A549 (cell line): ENCODE measurements around the gene LRRC4. TPM values are rescaled to one million over a fixed set of nuclear protein-coding genes. Genes with fewer than 3 reads are reported as not detected.

Source experiments
- ATAC-seq, 2 experiments: fragments of 200-7000 bp in 1 of 2; fragments of >200 bp in 1 of 2; cut with Nextera tagmentation in 1 of 2; cut with Tn5 transposase in 1 of 2; 3 replicates each; pipeline versions ENCODE4 v1.8.0 to v1.9.1; 2018 to 2020; ENCODE audit warnings: mild to moderate bottlenecking in 1 of 2, moderate library complexity in 1 of 2
- CTCF ChIA-PET: fragments of 300-600 bp; sonication (Branson Sonifier 250); formaldehyde crosslinking; extraction: SDS; loops from one replicate; lab custom pipeline; 2021; ENCODE audit warnings: antibody characterized with exemption, inconsistent platforms; lab: Yijun Ruan, JAX
- POLR2A ChIA-PET: fragments of 350-600 bp; formaldehyde crosslinking; extraction: SDS; loops from one replicate; lab custom pipeline; 2021; ENCODE audit warnings: antibody characterized with exemption, inconsistent platforms; lab: Yijun Ruan, JAX
- DNase-seq, 2 experiments: peaks; one replicate each; pipeline versions ENCODE4 v3.0.0 to v3.0.0-alpha.2; 2011 to 2016; ENCODE audit warnings: low read depth in 1 of 2, low spot score in 1 of 2
- FAIRE-seq: peaks from 2 replicates; lab custom pipeline; 2011; peaks lifted over from hg19 to GRCh38; lab: Jason Lieb, UNC
- H3K27ac ChIP-seq, 2 experiments: fragments of >200 bp; sonication (Bioruptor Twin); formaldehyde crosslinking; 3 replicates each; pipeline ENCODE4 v1.5.1; 2016 to 2017
- H3K4me1 ChIP-seq: fragments of >200 bp; sonication (Bioruptor Twin); formaldehyde crosslinking; 3 replicates; pipeline ENCODE4 v1.6.1; 2016
- H3K4me2 ChIP-seq: fragments of >200 bp; sonication (Bioruptor Twin); formaldehyde crosslinking; 3 replicates; pipeline ENCODE4 v1.6.1; 2016
- H3K4me3 ChIP-seq: fragments of >200 bp; sonication (Bioruptor Twin); formaldehyde crosslinking; 3 replicates; pipeline ENCODE4 v1.5.1; 2016
- H3K9me3 ChIP-seq: fragments of >200 bp; sonication (Bioruptor Twin); formaldehyde crosslinking; 3 replicates; pipeline ENCODE4 v1.6.1; 2016
- CBX2 ChIP-seq: fragments of 200-600 bp; sonication (generic); IDR thresholded peaks from 2 replicates; pipeline ENCODE4 v1.6.1; 2016; ENCODE audit warnings: low read depth, mild to moderate bottlenecking, borderline replicate concordance
- CBX8 ChIP-seq: fragments of 200-600 bp; sonication (generic); IDR thresholded peaks from 2 replicates; pipeline ENCODE4 v1.6.1; 2016
- CEBPB ChIP-seq, 2 experiments: fragments of >200 bp in 1 of 2; sonication (Bioruptor Twin) in 1 of 2; formaldehyde crosslinking in 1 of 2; IDR thresholded peaks; 2 replicates each; pipeline ENCODE4 v1.6.1; 2012 to 2016
- EHF ChIP-seq: fragments of 250-450 bp; sonication (Bioruptor Pico); IDR thresholded peaks from 2 replicates; pipeline ENCODE4 v1.5.0; 2020; ENCODE audit warnings: mild to moderate bottlenecking
- EP300 ChIP-seq, 2 experiments: fragments of >200 bp; sonication (Bioruptor Twin); formaldehyde crosslinking; IDR thresholded peaks; 2 replicates in 1 of 2; 3 replicates in 1 of 2; pipeline ENCODE4 v1.6.1; 2016 to 2017
- FOXS1 ChIP-seq: fragments of 250-450 bp; sonication (Bioruptor Pico); IDR thresholded peaks from 2 replicates; pipeline ENCODE4 v1.5.0; 2020; ENCODE audit warnings: mild to moderate bottlenecking, moderate library complexity
- GATA3 ChIP-seq: IDR thresholded peaks from 2 replicates; pipeline ENCODE4 v1.6.1; 2012; ENCODE audit warnings: borderline replicate concordance
- HDAC2 ChIP-seq: fragments of 200-600 bp; sonication (generic); IDR thresholded peaks from 2 replicates; pipeline ENCODE4 v1.6.1; 2016
- HOXB13 ChIP-seq: fragments of 250-450 bp; sonication (Bioruptor Pico); IDR thresholded peaks from 2 replicates; pipeline ENCODE4 v1.5.0; 2020; ENCODE audit warnings: low read depth, mild to moderate bottlenecking, moderate library complexity
- KDM5A ChIP-seq: fragments of 200-600 bp; sonication (generic); IDR thresholded peaks from 2 replicates; pipeline ENCODE4 v1.6.1; 2016; ENCODE audit warnings: antibody characterized with exemption, mild to moderate bottlenecking
- MAFK ChIP-seq: fragments of 450-650 bp; IDR thresholded peaks from 2 replicates; pipeline ENCODE4 v1.6.1; 2014; ENCODE audit not compliant: partially characterized antibody
- MYC ChIP-seq: IDR thresholded peaks from 2 replicates; pipeline ENCODE4 v1.6.1; 2012; ENCODE audit warnings: mild to moderate bottlenecking, inconsistent platforms, low read length, improper control_type of control experiment, borderline replicate concordance
- NFE2L2 ChIP-seq: fragments of 150-350 bp; conservative IDR thresholded peaks from 2 replicates; pipeline ENCODE4 v1.6.1; 2014; ENCODE audit warnings: low read length
- POLR2AphosphoS2 ChIP-seq: conservative IDR thresholded peaks from 2 replicates; pipeline ENCODE4 v1.6.1; 2012; ENCODE audit warnings: low read length, improper control_type of control experiment, inconsistent platforms
- RAD21 ChIP-seq, 2 experiments: fragments of >200 bp in 1 of 2; sonication (Bioruptor Twin) in 1 of 2; formaldehyde crosslinking in 1 of 2; IDR thresholded peaks in 1 of 2; conservative IDR thresholded peaks in 1 of 2; 2 replicates in 1 of 2; 3 replicates in 1 of 2; pipeline ENCODE4 v1.6.1; 2012 to 2018; ENCODE audit warnings: inconsistent platforms in 1 of 2
- RNF2 ChIP-seq: fragments of 200-600 bp; sonication (generic); IDR thresholded peaks from 2 replicates; pipeline ENCODE4 v1.6.1; 2016; ENCODE audit warnings: low read depth, mild to moderate bottlenecking, antibody characterized with exemption, moderate library complexity, borderline replicate concordance
- SMC3 ChIP-seq: fragments of >200 bp; sonication (Bioruptor Twin); formaldehyde crosslinking; IDR thresholded peaks from 3 replicates; pipeline ENCODE4 v1.6.1; 2018; ENCODE audit warnings: inconsistent platforms
- SREBF2 ChIP-seq: fragments of 450-650 bp; IDR thresholded peaks from 2 replicates; pipeline ENCODE4 v1.6.1; 2014; ENCODE audit warnings: mild to moderate bottlenecking, moderate library complexity
- TP53 ChIP-seq: fragments of 250-450 bp; sonication (Bioruptor Pico); IDR thresholded peaks from 2 replicates; pipeline ENCODE4 v1.5.0; 2021; ENCODE audit warnings: mild to moderate bottlenecking, moderate library complexity
- WGBS: methylation state at CpG from one replicate; pipeline ENCODE4 v1.1.6; 2017; ENCODE audit errors: missing lambda C conversion rate; 5-methylcytosine and 5-hydroxymethylcytosine counted together
- polyA plus RNA-seq, 4 experiments: library from polyadenylated mRNA; depleted of rRNA in 3 of 4; stranded (reverse); fragments of >200 nt; fragmentation: RNase III in 1 of 4; extraction: RNeasy Plus Mini Kit Qiagen cat#74134 plus additional on column Dnase treatment in 1 of 4; gene quantifications; 2 replicates in 3 of 4; 3 replicates in 1 of 4; pipeline ENCODE4 v1.2.3, GENCODE V29; 2011 to 2017
- TF ChIP-seq, protein P1 (sequence below): IDR thresholded peaks from 2 replicates; pipeline ENCODE4 v1.6.1; 2012
- TF ChIP-seq, protein P2 (sequence below): fragments of >200 bp; sonication (Bioruptor Twin); formaldehyde crosslinking; IDR thresholded peaks from 3 replicates; pipeline ENCODE4 v1.6.1; 2016

LRRC4 gene
- polyA plus RNA-seq, 2 of the 4 experiments (the other 2 are of a cell fraction), result not detected

DNA sequence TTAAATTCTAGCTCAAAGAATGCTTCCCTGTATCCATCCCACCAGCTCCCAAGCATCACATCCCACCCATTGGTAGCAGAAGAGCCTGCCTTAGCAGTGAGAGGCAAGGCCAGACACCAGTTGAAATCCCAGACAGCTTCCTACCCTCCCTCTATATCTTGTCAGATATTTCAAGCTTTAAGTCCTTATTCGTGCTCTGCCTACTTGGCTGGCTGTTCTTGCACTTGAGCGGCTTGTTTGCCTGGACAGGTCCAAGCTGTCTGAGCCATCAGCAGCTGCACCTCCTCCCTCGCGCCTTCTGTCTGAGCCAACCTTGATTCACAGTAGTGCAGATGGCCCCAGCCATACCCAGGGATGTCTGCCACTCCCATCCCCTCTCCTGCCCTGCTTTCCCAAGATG lies 16.4 kb downstream of the LRRC4 start:
- no peak for ATAC-seq
- no peak for FAIRE-seq
- WGBS, result 94% methylated on average over 4 of the region's 4 CpGs
- TF ChIP-seq, protein P1, sequence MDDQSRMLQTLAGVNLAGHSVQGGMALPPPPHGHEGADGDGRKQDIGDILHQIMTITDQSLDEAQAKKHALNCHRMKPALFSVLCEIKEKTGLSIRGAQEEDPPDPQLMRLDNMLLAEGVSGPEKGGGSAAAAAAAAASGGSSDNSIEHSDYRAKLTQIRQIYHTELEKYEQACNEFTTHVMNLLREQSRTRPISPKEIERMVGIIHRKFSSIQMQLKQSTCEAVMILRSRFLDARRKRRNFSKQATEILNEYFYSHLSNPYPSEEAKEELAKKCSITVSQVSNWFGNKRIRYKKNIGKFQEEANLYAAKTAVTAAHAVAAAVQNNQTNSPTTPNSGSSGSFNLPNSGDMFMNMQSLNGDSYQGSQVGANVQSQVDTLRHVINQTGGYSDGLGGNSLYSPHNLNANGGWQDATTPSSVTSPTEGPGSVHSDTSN, result no peak
- TF ChIP-seq KDM5A (no peak), HDAC2 (no peak), MYC (no peak), NFE2L2 (no peak), TP53 (CRISPR knock-in tag) (no peak), RNF2 (no peak), GATA3 (no peak), CBX2 (no peak), EHF (CRISPR knock-in tag) (no peak)
- TF ChIP-seq, protein P2, sequence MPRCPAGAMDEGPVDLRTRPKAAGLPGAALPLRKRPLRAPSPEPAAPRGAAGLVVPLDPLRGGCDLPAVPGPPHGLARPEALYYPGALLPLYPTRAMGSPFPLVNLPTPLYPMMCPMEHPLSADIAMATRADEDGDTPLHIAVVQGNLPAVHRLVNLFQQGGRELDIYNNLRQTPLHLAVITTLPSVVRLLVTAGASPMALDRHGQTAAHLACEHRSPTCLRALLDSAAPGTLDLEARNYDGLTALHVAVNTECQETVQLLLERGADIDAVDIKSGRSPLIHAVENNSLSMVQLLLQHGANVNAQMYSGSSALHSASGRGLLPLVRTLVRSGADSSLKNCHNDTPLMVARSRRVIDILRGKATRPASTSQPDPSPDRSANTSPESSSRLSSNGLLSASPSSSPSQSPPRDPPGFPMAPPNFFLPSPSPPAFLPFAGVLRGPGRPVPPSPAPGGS, result no peak
- no peak overlapping the region for H3K27ac ChIP-seq
- DNase-seq, result no peak
- peaks cover 6% of the 10 kb centered on the region; the same call in 1 of the 3 replicates for H3K4me1 ChIP-seq
- POLR2A ChIA-PET, result no interaction called here
- no peaks in the 10 kb centered on the region for H3K9me3 ChIP-seq
- H3K4me3 ChIP-seq, result no peak overlapping the region
- H3K4me2 ChIP-seq, result no peak overlapping the region
- CTCF ChIA-PET, result interaction anchor here (1.0 kb wide), 1 partner anchor 307 kb away, joined by 3 read pairs; no protein-coding TSS in a partner anchor

DNA sequence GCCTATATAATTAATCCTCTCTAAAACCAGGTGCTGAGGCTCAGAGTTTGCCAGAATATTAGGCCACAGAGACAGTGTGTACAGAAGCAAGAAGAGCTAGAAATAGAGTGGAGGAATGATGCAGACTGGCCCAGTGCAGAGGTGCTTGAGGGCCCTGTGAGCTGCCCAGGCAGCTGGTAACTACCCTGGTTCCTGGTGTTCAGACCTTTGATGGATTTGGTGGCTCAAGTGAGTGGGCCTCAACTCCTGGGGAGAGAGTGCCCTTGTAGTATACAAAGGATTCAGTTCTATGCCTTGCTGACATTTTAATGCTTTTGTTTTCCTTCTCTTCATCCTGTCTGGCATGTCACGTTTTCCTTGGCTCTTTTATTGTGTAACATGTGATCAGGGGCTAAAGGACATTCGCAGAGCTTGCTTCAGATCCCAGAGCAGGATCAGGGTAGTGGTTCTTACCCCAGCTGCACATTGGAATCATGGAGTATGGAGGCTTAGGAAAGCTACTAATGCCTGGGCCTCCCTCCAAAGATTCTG lies 20.0 kb downstream of the LRRC4 start:
- Histone ChIP-seq H3K4me1 (no peaks in the 10 kb centered on the region), H3K27ac (no peak overlapping the region), H3K4me2 (no peak overlapping the region), H3K9me3 (no peaks in the 10 kb centered on the region), H3K4me3 (no peak overlapping the region)
- ChIA-PET CTCF (interaction anchor here (0.8 kb wide), 1 partner anchor 302 kb away, joined by 3 read pairs; no protein-coding TSS in a partner anchor), POLR2A (no interaction called here)
- FAIRE-seq (no peak), DNase-seq (no peak), ATAC-seq (no peak)
- TF ChIP-seq MAFK (no peak), SMC3 (no peak), EP300 (IDR thresholded peaks at IDR 0.05) (no peak), CBX8 (no peak), CEBPB (IDR thresholded peaks at IDR 0.05) (no peak), POLR2AphosphoS2 (no peak), HOXB13 (CRISPR knock-in tag) (no peak), FOXS1 (no peak), RAD21 (conservative IDR thresholded peaks at IDR 0.05 in 1 of 2, IDR thresholded peaks at IDR 0.05 in 1 of 2) (no peak), SREBF2 (no peak), EHF (CRISPR knock-in tag) (no peak), TP53 (CRISPR knock-in tag) (no peak)
- 82% methylated on average over 2 of the region's 2 CpGs for WGBS

DNA sequence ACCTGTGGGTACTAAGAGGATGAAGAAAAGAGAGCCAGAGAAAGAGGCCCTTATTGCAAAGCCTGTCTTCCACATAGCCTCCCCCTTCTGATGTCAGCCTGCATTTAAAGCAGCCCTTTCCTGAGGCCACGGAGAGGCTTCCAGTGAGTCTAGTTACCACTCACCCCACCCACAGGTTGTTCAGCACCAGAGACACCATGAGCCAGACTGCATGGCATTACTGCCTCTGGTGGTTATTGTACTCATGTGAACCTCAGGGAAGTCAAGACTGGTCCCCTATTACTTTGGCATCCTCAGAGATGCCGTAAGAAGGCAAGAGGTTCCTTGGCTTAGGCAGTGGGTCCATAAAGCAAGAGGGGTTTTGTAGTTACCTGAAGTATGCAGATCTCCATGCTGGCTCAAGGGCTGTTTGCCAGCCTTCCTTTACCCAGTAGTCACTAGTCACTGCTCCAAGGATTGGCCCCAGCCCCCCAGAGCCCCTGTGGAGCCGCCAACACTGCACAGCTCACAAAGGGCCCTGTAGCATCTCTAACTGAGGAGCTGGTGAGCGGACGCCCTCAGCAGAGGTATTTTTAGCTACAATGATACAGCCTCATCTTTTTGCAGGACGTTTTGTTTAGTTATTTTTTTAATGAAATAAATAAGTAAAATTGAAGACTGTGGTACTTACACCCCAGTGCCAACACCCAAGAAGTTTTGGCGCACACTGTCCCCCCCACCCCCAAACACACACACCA lies 20.7 kb downstream of the LRRC4 start:
- H3K9me3 ChIP-seq, result no peaks in the 10 kb centered on the region
- ATAC-seq, result peak; percentile 71 to 78
- 75% methylated on average over 7 of the region's 7 CpGs for WGBS
- H3K27ac ChIP-seq, result no peak overlapping the region
- no peaks in the 10 kb centered on the region for H3K4me1 ChIP-seq
- no peak for DNase-seq
- POLR2A ChIA-PET, result no interaction called here
- FAIRE-seq, result no peak
- TF ChIP-seq EP300 (IDR thresholded peaks at IDR 0.05), result no peak
- no peak overlapping the region for H3K4me3 ChIP-seq
- CTCF ChIA-PET, result no interaction called here
- H3K4me2 ChIP-seq, result no peak overlapping the region
